ENCODE measurements around the gene PRSS57.

PRSS57 gene

DNA sequence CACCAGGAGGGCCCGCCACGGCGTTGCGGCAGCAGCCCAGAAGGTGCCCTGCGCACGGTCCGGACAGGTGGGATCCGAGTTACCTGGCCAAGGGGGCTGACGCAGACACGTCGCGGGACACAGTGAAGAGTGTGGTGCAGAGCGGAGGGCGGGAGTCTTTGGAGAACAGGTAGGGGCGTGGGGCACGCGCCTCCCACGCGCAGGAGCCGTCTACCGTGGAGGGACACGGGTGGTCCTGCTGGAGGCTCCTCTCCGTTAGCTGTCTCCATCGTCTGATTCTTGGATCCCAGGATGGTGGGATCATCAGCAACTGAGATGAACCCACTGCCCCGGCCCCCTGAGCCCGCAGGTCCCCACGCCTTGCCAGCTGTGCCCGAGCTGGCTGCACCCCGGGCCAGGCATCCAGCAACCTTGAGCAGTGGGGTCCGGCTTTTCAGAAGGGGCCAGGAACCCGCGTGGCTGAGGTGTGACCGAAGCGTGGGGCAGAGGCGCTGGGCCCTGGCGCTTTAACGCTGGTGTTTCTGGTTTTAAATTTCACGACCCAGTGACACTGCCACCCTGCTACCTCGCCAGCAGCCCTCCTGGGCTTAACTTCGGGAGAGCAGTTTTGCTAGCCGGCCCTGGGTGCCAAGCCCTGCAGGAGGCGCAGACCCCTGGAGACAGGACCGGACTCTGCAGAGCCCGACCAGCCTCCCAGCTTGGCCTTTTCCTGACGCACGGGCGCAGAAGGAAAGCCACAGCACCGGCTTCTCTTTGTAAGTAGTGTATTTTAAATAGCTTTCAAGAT is 48.3 kb downstream of the PRSS57 start:
- Histone ChIP-seq H3K27ac (no peak overlapping the region), H3K4me3 (no peak overlapping the region)
- no peak for TF ChIP-seq CTCF (IDR thresholded peaks at IDR 0.05)
- DNase-seq (ENCODE audit: low spot score): no peak

DNA sequence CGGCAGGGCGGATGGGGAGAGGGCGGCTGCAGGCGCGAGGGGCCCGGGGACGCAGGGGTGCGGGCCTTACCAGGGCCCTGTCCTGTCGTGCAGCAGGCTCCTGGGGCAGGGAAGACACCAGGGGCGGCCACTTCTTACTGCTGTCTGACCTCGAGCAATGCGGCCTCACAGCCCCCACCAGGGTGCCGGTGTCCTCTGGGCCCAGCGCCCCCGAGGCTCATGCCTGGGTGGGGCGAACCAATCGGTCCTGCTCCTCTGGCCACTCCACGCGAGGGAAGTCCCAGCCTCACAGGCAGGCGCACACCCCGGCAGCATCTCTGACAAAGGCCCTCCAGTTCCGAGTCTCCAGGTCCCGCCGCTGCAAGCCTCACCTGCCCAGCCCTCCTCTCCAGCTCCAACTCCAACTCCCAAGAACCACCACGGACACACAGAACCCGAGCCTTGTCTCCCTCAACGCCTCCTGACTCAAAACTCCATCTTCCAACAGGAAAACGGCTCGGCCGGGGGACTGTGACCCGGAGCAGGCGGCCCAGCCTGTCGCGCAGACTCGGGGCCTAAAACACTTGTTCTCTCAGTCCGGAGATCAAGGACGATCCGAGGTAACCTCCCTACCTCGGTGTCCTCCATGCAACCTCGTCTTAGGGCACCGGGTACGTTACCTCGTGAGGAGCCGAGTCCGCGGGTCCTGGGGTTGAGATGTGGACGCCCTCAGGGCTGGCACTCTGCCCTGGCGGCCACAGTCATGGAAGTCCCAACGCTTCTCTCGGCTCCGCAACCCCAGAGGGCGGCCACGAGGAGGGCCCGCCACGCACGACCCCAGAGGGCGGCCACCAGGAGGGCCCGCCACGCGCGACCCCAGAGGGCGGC is 49.1 kb downstream of the PRSS57 start:
- TF ChIP-seq CTCF (IDR thresholded peaks at IDR 0.05): no peak

GRCh38 chr19:644789-645188 is 50.5 kb downstream of the PRSS57 start:
- no peak for TF ChIP-seq CTCF (IDR thresholded peaks at IDR 0.05)
- H3K27ac ChIP-seq: no peak overlapping the region
- no peak overlapping the region for H3K4me3 ChIP-seq
- DNase-seq (ENCODE audit: low spot score): no peak

More for the DNA sequence above, 49.1 kb downstream of the PRSS57 start:
- Histone ChIP-seq H3K4me3 (no peak overlapping the region), H3K27ac (no peak overlapping the region)
- DNase-seq (ENCODE audit: low spot score): no peak

DNA sequence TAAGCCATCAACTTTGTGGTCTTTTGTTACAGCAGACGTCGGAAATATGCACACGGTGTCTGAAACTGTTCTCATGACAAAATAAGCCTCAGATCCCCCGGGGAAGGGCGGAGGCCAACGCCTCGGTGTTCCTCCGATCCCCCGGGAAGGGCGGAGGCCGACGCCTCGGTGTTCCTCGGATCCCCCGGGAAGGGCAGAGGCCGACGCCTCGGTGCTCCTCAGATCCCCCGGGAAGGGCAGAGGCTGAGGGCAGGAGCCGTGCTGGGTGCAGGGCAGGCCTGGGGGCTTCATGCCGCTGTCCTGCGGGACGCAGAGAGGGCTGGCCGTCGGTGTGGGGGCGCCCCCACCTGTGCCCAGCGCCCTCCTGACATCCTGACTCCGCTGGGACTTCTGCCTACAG is 50.9 kb downstream of the PRSS57 start:
- TF ChIP-seq CTCF (IDR thresholded peaks at IDR 0.05): no peak
- H3K4me3 ChIP-seq: no peak overlapping the region
- H3K27ac ChIP-seq: no peak overlapping the region
- DNase-seq (ENCODE audit: low spot score): no peak

GRCh38 chr19:643736-644135 is 51.5 kb downstream of the PRSS57 start:
- DNase-seq (ENCODE audit: low spot score): no peak
- H3K4me3 ChIP-seq: no peak overlapping the region
- no peak overlapping the region for H3K27ac ChIP-seq
- no peak for TF ChIP-seq CTCF (IDR thresholded peaks at IDR 0.05)

- DNase-seq (ENCODE audit: low spot score): no peak
- Histone ChIP-seq H3K27ac (no peak overlapping the region), H3K4me3 (no peak overlapping the region)
- TF ChIP-seq CTCF (IDR thresholded peaks at IDR 0.05): no peak
Observed at GRCh38 chr19:642767-643727, 52.2 kb downstream of the PRSS57 start.

Data from coronary artery (tissue), 2 donors.